DMS79 (cell line): ENCODE results near the gene CNKSR3.

Experiments
- DNase-seq: peaks from one replicate; lab custom pipeline; 2025; lab: John Stamatoyannopoulos, UW

Gene CNKSR3

DNA sequence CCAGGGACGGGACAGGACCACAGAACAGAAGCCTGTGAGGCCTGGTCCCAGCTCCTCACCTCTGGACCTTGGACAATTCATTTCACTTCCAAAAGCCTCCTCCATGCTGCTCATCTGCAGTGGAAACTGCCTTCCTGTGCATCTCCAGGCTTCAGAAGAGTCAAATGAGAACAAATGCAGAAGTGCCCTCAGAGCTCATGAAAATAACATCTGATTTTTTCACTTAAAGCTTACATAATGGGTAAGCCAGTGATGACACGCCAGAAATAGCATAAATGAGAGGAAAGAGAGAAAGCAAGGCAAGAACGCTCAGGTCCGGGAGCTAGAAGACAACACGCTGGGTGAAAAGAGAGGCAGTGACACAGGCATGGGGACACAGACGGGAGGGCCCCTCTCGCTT, 7.9 kb downstream of the CNKSR3 start:
- no peak for DNase-seq

DNA sequence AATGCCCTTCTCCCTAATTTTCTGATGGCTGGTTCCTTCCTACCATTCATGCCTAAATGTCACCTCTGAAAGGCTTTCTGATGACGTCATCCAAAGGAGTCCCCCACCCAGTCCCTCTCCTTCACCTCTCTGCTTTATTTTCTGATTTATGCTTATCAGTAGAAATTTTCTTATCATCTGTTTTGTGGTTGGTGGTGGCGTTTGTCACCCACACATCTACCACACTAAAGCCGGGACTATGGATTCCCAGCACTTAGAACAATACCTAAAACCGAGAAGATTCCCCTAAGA, 9.0 kb downstream of the CNKSR3 start:
- no peak for DNase-seq

DNA sequence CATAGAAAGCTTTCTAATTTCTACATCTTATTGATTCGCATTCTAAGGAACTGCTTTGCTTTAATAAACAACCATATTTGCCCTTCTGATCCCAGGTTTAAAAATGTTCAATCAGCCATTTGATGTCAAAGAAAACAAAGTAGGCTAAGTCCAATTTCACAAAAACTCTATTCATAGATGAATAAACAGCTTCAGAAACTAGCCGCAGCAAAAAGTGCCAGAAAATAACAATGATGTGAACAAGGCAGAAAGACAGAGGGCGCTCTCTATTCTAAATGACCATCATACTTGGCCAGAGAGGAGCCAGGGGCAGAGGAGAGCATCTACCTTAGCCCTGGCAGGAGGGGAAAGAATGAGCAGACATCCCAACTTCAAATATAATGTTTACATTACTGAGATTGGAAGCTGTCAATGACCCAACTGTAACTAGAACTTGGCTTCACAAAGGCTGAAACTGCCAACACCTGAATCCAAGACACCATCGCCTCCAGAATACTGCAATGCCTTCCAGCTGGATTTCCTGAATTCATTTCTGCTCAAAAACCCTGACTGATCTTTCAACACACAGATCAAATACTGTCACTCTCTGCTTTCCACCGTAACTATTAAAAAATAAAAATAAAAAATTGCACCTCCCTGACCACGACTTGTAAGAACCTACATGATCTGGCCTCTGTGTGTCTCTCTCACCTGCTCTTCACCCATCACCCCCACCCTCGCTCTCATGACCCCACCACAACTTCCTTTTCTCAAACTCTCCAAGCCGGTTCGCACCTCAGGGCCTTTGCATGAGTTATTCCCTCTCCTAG, 9.5 kb downstream of the CNKSR3 start:
- DNase-seq, result no peak

DNA sequence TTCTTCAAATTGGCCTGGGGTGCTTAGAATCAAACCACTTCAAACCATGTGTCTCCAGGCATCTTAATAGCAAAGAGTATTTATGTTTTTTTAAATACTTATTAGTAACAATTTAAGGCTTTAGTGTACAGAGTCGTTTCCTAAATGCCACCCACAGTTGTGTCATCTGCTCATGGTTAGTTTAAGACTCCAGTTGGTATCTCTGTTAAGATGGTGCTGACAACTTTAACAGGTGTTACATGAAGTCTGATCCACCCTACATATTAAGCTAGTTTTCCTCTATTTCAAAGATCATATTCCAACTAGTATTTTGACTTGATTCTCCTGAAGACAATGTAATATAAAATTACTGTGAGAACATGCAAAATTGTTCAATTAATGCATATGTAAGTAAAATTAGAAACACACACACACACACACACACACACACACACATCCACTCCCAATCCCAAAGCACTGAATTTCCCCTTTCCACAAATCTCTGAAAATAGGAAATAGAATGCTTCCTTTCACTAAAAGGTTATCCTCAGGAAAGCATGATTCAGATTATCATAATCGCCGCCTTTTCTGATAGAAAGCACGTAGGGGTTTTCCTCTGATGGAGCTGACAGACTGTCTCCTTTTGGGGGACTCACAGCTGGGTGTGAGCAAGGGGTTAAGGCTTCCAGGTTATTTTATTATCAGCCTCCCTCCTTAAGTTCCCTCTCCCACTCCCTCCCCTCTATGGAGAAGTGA, 10.5 kb downstream of the CNKSR3 start:
- DNase-seq, result no peak

DNA sequence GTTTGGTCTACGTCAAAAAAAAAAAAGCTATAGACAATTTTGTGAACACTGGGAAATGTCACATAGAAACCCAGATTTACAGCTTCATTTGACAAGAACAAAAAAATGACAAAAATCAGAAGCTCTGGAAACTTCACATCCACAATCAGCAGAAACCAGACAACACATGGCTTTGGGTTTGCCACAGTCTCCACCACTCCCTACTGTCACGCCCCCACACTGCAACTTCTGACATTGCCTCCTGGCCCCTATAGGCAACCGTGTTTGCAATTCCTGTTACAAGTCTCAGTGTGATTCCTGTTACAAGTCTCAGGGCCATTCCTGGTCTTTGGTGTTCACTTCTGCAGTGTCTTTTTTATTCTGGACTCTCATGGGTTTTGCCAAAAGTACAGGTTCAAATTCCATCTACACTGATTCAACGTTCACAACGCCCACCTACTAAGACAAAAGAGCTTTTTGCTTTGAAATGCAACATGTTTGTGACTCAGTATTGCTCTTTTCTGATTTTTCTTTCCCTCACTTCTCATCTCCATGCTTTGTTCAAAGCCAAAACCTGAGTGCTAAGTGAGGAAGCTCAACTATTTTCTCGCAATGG, 12.0 kb downstream of the CNKSR3 start:
- DNase-seq, result no peak

DNA sequence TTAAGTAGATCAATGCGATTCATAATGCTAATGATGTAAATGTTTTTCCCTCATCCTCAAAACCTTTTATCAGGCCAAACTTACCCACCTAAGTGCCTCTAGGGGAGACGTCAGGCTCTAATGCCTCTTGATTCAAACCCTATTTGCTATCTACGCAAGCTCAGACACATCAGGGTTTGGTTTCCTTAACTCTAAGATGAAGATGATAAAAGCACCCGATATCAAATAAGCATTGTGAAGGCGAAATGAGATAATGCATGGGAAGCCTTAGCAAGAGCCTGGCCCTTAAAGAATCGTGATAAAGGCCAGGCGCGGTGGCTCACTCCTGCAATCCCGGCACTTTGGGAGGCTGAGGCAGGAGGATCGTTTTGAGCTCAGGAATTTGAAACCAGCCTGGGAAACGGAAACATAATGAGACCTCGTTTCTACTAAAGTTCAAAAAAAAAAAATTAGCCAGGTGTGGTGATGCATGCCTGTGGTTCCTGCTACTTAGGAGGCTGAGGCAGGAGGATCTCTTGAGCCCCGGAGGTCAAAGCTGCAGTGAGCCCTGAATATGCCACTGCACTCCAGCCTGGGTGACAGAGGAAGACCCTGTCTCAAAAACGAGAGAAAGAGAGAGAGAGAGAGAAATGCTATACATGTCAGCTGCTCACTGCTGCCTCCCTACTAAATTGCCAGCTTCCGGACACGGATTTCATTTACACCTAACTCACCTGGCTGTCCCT, 13.5 kb downstream of the CNKSR3 start:
- no peak for DNase-seq

DNA sequence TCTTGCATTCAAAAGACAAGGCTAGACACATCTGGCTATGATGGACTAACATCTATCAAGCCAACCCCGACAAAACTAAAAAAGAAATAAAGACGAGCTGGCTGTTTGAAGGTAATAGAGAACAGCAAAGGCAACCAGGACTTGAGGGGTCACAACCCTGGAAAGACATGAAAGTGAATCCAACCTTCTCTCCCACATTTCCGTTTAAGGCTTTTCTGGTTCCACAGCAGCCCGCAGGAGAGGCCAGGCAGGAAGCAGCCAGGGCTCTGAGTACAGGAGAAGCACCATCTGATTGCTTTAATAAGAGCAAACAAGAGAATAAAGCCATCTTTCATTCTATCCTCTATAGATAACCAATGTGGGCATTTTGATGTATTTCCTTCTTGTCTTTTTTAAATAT, 14.3 kb downstream of the CNKSR3 start:
- DNase-seq, result no peak

DNA sequence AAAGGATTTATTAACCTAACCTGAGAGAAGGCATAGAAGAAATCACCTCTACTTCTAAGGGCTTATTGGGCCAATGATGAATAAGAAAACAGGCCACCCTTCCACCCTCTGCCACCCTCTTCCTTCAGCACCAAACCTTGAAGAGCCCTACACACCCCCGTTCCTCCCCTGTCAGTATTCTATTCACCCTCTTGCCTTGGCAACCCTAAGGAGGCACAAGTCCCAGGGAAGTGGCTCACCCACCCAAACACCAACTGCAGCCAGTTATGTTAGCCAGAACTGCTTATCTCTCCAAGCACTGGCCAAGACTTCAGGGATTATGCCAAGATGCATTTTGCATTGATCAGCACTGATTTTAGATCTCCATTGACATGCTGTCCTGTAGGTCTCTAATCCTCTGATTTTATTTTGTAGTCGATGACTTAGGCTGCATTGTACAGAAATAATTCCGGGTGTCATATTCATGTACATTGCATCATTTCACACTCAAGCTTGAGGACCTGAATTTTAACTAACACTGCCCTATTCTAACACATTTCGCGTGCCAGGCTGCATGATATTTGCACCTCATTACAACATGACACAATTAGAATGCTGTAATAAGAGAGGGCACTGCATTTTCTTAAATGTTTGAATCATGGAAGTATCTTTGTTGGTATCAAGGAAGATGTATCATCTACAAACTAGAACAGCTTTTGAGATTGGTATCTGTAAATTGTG, 15.7 kb downstream of the CNKSR3 start:
- DNase-seq, result no peak

DNA sequence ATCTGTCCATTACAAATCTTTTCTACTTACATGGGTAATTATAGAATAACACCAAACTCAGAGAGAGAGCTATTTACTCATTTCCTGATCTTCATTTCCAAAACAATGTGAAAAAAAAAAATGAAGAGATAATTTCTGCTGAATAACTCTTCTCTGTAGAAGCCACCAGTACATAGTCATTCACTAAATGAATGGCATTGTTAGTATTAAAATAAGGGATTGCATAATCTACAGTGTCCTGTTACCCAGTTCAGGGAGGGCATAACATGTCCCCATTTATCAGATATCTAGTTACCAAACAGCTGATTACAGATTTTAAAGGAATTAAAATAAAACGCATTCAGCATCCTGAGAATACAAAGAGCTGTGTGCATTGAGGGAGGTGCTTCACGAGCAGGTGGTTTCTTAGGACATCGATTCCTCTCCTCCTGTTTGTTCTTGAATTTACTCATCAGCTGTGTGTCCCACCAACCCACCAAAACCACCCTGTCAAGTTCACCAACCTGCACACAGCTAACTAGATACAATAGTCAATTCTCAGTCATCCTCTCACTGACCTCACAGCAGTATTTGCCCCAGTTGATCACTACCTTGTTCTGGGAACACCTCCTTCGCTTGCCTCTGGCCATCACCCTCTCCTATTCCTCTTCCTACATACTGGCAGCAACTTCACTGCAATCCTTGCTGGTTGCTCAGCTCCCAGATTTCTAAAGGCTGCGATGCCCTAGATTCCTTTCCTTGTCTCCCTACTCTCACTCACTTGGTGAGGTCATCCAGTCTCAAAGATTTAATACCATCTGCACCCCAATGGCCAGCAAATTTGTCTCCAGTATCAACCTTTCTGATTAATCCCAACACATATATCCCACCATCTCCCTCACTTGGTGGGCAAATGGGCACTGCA, 18.7 kb downstream of the CNKSR3 start:
- DNase-seq, result no peak

DNA sequence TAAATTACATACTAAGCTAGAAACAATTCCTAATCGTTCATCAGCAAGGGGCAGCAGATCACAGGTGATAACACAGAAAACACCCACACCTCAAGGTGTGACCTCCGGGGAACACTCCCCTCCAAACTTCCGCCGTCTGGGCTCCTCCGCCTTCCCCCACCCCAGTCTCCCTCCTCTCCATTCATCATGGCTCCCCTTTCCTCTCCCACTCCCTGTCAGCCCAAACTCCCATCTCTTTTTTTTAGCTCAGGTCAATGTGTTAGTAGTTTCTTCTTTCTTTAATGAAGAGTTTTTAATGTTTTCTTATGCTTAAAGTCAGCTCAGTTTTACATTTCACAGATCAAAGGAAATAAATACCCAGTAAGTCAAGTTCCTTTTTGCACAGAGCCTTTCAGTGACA, 20.7 kb downstream of the CNKSR3 start:
- DNase-seq, result no peak

DNA sequence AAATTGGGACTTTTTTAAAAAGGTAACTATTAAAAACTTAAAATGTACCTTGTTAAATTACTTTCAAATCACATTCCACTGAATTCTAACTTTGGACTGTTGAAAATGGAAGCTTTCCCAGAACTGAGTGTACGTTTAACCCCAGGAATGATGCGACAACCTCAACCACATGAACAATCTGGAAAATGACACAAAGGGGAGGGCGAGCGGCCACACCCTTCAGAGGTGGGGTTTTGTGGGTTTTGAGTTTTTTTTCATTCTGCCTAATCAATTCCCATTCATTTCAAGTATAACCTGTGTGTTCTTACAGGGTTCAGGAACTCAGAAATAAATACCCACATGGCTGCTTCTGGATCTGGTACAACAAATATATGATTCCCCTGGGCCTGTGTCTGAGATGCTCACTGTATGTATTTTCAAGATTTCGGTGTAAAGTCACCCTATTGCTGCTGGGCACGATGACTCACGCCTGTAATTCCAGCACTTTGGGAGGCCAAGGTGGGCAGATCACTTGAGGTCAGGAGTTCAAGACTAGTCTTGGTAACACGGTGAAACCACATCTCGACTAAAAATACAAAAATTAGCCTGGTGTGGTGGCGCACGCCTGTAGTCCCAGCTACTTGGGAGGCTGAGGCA, 21.6 kb downstream of the CNKSR3 start:
- no peak for DNase-seq

DNA sequence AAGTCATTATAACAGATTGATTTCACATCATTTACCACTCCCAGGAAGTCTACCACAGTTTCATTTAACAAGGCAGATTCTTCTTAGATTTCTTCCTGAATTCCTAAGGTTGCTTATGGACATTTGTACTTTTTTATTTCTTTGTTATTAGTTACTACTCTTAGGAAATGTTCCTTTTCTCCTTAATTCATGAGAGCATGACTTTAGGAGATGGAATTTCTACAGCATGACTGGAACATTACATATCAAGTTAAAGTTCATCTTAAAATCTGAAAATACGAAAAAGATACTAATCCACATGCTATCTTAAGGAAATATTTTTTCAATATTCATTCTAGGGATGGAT, 22.3 kb downstream of the CNKSR3 start:
- no peak for DNase-seq

DNA sequence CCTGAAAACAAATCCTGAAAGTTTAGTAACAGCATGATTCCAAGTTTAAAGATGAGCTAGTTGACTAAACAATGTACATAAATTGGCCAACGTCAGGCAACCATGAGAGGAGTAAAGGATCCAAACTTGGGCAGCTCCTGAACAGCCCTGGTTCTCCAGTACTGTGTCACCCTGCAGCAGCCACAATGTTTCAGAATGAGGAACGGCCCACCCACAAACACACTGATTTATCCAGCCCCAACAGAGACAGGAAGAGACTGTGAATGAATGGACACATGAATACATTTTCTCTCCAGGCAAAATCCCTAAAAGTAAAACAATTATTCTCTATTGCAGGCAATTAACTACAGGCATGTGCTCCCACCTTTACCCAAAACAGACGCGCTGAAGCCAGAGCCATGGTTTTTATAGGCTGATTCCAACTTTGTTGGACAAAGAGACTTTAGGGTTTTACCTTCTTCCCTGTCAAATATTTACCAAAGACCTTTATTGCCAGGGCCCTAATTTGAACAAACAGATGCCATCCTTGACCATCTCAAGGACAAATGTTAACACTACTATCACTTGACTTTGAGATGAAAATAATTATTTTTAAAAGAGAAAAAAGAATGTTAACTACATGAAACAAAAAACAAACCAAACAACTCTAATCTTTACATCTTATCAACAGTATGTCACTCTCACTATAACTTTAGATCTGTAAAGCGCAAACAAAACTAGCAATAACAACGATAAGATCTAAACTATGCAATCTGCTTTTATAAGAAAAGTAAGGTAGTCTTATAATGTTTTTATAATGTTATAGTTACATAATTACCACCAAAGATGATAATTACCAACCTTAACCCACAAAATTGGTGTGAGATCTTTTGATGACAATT, 22.9 kb downstream of the CNKSR3 start:
- no peak for DNase-seq

DNA sequence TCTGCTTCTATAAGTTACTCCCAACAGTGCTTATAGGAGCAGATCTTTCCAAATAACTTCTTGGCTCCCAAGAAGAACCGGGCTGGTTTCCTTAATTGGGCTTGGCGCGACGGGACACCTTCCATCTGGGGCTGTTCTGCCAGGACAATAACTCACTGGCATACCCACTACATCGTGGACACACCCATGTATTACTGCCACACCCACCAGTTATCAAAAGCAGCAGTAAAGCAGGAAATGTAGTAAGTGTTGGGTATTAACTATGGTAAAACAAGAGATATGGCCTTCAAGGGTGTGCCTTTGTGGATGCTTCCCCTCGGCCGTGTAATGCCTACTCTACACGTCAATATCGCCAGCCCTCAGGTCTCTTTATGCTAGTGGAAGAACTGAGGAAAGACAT, 24.7 kb downstream of the CNKSR3 start:
- no peak for DNase-seq

DNA sequence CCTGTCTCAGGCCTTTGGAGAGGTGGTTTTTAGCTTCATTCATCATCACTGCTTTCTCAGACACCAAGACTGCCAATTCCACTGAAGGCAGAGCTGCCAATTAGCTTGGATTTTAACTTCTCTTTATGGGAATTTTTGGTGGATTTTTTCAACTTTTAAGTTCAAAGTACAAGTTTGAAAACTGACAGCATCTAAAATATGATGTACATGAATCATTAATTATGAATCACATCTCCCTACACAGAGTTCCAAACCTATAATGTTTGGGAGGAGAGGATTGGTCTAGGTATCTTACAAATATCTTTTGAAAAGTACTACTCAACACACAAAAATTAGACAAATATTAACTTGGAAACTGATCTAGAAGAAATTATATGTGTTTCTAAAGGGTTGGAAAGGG, 25.5 kb downstream of the CNKSR3 start:
- DNase-seq, result no peak

DNA sequence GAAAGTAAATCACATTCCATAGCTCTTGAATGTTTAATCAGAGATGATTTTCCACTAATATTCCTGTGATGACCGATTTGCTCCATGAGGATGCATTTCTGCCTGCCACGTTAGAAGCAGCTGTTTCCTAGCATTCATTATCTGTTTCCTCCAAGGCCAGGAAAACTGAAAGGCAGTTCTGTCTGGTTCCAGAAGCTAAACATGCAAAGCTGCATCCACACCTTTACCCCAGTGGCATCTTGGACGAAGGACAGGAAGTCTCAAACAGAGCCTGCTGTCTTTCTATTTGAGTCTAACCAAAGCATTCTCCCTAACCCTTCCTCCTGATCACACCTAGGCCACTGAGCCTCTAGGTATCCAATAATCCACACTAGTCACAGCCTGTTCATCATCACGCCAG, 27.6 kb downstream of the CNKSR3 start:
- no peak for DNase-seq

DNA sequence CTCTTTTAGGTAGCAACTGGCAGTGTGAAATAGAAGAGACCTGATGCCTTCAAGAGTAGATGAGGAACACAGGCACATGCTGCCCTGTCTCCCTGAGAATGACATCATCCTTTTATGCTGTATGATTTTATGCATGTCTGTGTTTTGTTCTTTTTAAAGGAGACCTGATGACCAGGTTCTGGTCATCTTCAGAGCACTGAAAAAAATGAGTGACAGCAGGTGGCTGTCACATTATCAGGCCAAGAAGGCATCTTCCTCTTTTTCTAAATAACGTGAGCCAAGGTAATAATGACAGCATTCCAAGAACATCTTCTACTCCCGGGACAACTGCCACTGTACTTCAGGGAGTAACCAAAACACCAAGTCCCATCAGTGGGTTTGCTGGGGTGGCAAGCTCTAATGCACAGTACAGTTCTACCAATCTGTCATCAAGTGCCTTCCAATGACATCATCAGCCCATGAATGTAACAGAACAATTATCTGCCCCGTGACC, 28.9 kb downstream of the CNKSR3 start:
- DNase-seq, result no peak

DNA sequence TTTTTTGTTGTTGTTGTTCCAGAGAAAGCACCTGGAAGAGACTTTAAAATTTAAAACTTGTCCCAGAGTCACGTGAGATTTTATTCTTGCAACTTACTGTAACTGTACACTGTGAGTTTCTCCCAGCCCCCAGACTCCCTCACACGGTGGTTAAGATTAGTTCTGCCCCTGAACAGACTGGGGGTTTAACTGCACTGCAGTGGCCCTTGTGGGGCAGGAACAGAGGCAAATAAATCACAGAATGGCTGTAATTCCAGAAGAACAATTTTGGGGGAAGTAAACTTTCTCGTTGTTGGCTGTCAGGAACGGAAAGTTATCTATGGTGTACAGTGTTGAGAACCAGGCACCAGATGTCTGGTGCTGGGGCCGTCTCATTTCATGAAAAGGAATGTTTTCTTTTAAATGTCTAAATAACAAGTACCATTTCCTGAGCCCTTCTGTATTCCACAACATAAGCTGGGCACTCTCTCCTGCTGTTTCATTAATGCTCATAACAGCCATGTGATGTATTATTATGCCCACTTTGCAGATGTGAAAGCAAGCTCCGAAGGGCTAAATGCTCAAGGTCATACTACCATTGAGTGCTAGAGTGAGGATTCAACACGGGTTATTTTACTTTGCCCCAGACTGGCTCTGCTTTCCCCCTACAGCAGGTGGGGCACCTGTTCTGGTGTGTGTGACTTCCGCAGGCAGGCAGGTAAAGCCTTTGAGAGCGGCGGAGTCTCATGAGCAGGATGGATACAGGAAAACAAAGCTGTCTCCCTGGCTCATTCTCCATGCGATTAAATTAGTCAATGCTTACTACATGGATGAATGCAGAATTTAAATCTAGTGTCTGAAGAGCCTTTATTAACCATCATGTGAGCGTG, 30.5 kb downstream of the CNKSR3 start:
- DNase-seq, result no peak

DNA sequence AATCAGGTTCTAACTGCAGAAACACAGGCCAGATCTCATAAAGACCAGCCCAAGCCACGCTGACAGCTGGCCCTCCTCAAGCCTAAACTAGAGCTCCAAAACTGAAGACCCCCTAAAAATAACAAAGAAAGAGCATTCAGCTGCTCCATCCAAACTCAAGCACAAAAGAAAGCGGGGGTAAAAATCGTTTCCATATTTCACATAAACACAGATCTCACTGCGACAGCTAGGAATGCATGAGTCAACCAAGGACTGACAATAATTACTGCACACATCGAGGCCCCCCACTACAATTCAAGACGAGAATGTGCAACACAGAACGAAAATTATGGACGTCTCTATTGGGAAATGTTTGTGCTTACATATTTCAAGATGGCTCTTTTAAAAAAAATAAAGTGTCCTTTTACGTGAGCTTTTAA, 31.1 kb downstream of the CNKSR3 start:
- no peak for DNase-seq
